Pancreas (tissue), 10 donors: ENCODE data around the gene COL6A1. TPM values are rescaled to one million over a fixed set of nuclear protein-coding genes. Genes with fewer than 3 reads are reported as not detected.
"Not testable (repeated sequence)": the region's sequence is repeated elsewhere in the genome, so short reads cannot be mapped to it uniquely, and the experiment has no call there.

Experiments used
- ATAC-seq, 4 donors: fragments of 200-7000 bp; cut with Tn5 transposase; one replicate each; pipeline versions ENCODE4 v1.8.0 to v1.9.1; 2020; ENCODE audit warnings: mild to moderate bottlenecking in 4 of 4, moderate library complexity in 4 of 4
- DNase-seq, 6 donors: peaks; one replicate each; pipeline ENCODE4 v3.0.0-alpha.2; 2020
- FAIRE-seq: peaks from 2 replicates; lab custom pipeline; 2012; peaks lifted over from hg19 to GRCh38; lab: Jason Lieb, UNC
- H3K27ac ChIP-seq, 4 donors: fragments of 200-600 bp; sonication (generic); 1 replicate in 3 of 4; 2 replicates in 1 of 4; pipeline versions ENCODE4 v1.5.0 to v1.8.0; 2020
- H3K27me3 ChIP-seq, 4 donors: fragments of 200-600 bp; one replicate each; pipeline ENCODE4 v1.8.0; 2021
- H3K36me3 ChIP-seq, 3 donors: fragments of 200-600 bp; sonication (generic) in 1 of 3; one replicate each; pipeline versions ENCODE4 v1.5.0 to v1.8.0; 2020 to 2021
- H3K4me1 ChIP-seq, 3 donors: fragments of 200-600 bp; one replicate each; pipeline ENCODE4 v1.8.0; 2021
- H3K4me3 ChIP-seq, 4 donors: fragments of 200-600 bp; sonication (generic) in 2 of 4; one replicate each; pipeline versions ENCODE4 v1.5.0 to v1.8.0; 2020 to 2021
- H3K9me3 ChIP-seq, 4 donors: fragments of 200-600 bp; one replicate each; pipeline ENCODE4 v1.8.0; 2021
- CTCF ChIP-seq, 4 donors: fragments of 200-600 bp; sonication (generic) in 3 of 4; IDR thresholded peaks; one replicate each; pipeline versions ENCODE4 v1.5.0 to v1.8.0; 2021; ENCODE audit warnings: antibody characterized with exemption in 4 of 4
- WGBS, 2 donors: extraction: QIAGEN DNeasy Blood & Tissue Kit; methylation state at CpG; one replicate each; pipeline ENCODE4 v1.1.7; 2013; 5-methylcytosine and 5-hydroxymethylcytosine counted together
- intact Hi-C, 3 donors: fragments of 100-400 bp; cut with DNase I; formaldehyde crosslinking; loops; one replicate each; pipeline versions ENCODE4 v1.11.1 to v1.14.2; 2022
- polyA plus RNA-seq, 2 donors: library from polyadenylated mRNA; stranded (reverse); fragments of 200-250 nt; gene quantifications; one replicate each; pipeline ENCODE4 v1.2.3, GENCODE V29; 2013
- total RNA-seq, 6 donors: library from RNA; stranded (reverse); fragmentation: NEBNext Ultra II Directional in 4 of 6; extraction: Animal tissue kit (Norgen Biotek cat#: 25700) in 4 of 6; gene quantifications; one replicate each; pipeline versions ENCODE4 v1.2.1 to v1.2.4, GENCODE V29; 2021 to 2023
- donor health status: healthy with polysubstance abuse.
- donor health status: DM: no; HTN: no; CAD: no; lungs with moderate emphysema.
- donor health status: DM: no; HTN: no; CAD: no.
- donor health status: control.
- donor health status: control.
- donor health status: Bipolar disorder and iron deficiency.
- donor health status: DM: yes; HTN: yes; CAD: no.
- donor health status: DM: no; HTN: no; CAD: no.
- donor health status: DM: no; HTN: no; CAD: no.
- donor health status: DM: yes; HTN: yes; CAD: no.

The COL6A1 gene
- total and polyA plus RNA-seq, 8 donors, result 22.9 to 131 (median 61.2) TPM

DNA sequence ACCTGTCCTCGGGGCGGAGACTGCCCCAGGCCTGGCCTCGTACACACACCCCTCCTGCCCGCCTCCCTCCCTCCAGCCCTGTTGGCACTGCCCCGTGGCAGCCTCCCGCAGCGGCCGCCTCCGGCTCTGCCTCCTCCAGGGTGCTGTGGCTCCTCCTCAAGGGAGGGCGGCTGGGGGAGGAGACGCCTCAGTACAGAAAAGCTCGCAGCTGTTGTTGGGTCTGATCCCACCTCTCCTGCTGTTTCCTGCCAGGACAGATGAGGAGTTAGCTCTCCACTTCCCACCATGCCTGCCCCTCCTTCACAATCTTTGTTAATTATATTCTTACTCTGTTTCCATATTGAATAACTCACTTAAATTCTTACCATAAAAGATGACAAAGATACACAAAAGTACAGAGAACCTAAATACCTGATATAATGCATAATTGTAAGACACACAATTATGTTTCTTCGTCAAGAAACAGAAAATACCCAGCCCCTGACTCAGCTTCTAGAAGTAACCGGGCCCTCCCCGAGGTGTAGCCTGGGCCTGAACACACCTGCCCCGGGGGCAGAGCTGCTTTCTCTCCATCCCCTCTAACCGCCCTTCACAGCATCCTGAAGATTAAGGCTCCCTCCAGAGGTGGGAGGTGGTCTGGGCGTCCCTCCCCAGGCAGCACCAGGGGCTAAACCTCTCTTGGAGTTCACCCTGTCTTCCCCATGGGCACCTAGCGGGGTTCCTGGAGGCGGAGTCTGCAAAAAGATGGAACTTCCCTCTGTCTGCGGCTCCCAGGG lies 30.6 kb upstream of the COL6A1 start:
- 27 to 31% methylated on average over 21 of the region's 21 CpGs for WGBS, 2 donors
- H3K27ac ChIP-seq, result no peak overlapping the region
- H3K36me3 ChIP-seq, result no peaks in the 10 kb centered on the region
- FAIRE-seq (no peak), ATAC-seq (peak; percentile 83 to 96 (median 88)), DNase-seq (peak in 5 of 6 donors; percentile 36 to 84 (median 51))
- TF ChIP-seq CTCF (IDR thresholded peaks at IDR 0.05), result no peak
- intact Hi-C loops, result no loop called here
- H3K4me1 ChIP-seq, result no peaks in the 10 kb centered on the region
- H3K27me3 ChIP-seq, result no peaks in the 10 kb centered on the region
- H3K4me3 ChIP-seq, result no peak overlapping the region
- H3K9me3 ChIP-seq, result no peaks in the 10 kb centered on the region

- intact Hi-C loops, result no loop called here
- H3K27ac ChIP-seq, result no peak overlapping the region
- H3K4me3 ChIP-seq, result no peak overlapping the region
- DNase-seq (no peak), ATAC-seq (no peak), FAIRE-seq (no peak)
- H3K9me3 ChIP-seq, result no peaks in the 10 kb centered on the region
- TF ChIP-seq CTCF (IDR thresholded peaks at IDR 0.05), result no peak
- no peaks in the 10 kb centered on the region for H3K36me3 ChIP-seq
- no peaks in the 10 kb centered on the region for H3K27me3 ChIP-seq
- H3K4me1 ChIP-seq, result no peaks in the 10 kb centered on the region
- WGBS, 2 donors, result 50 to 60% methylated on average over 15 of the region's 15 CpGs
These were observed 29.9 kb upstream of the COL6A1 start for GRCh38 chr21:45951676-45952075.

- ATAC-seq, H3K27ac ChIP-seq, DNase-seq, FAIRE-seq, intact Hi-C loops, H3K4me1 ChIP-seq, H3K36me3 ChIP-seq, H3K27me3 ChIP-seq, H3K4me3 ChIP-seq, H3K9me3 ChIP-seq: not testable (repeated sequence)
- WGBS, 2 donors, result 73 to 80% methylated on average over 10 of the region's 10 CpGs
These were observed 29.0 kb upstream of the COL6A1 start for GRCh38 chr21:45952527-45952926.

- Histone ChIP-seq H3K27ac (no peak overlapping the region), H3K4me1 (no peaks in the 10 kb centered on the region), H3K4me3 (no peak overlapping the region), H3K36me3 (no peaks in the 10 kb centered on the region), H3K27me3 (no peaks in the 10 kb centered on the region), H3K9me3 (no peaks in the 10 kb centered on the region)
- TF ChIP-seq CTCF (IDR thresholded peaks at IDR 0.05), result no peak
- FAIRE-seq (no peak), ATAC-seq (no peak), DNase-seq (no peak)
- WGBS, 2 donors, result 52 to 53% methylated on average over 11 of the region's 11 CpGs
- intact Hi-C loops, result no loop called here
These were observed 28.6 kb upstream of the COL6A1 start for GRCh38 chr21:45952974-45953373.

DNA sequence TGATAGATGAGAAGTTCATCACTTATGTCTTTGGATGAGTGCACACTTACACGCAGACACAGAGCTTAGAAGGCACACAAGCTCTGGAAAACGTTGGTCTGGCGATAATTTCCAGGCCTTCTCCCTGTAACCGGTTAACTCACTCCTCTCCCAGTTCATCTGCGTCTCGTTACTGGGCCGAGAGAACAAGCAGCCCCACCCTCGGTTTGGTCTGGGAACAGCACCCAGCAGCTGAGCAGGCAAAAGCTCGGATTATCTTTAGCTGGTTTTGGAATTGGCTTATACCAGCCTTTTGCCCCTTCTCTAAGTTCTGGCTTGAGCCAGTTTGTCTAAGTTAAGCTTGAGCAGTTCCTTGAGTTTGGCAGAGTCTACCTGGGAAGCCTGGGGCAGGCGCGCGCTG lies 27.3 kb upstream of the COL6A1 start:
- FAIRE-seq (no peak), DNase-seq (no peak), ATAC-seq (no peak)
- no peaks in the 10 kb centered on the region for H3K36me3 ChIP-seq
- TF ChIP-seq CTCF (IDR thresholded peaks at IDR 0.05), result no peak
- no peak overlapping the region for H3K4me3 ChIP-seq
- intact Hi-C loops, result no loop called here
- no peak overlapping the region for H3K27ac ChIP-seq
- WGBS, 2 donors, result 48% methylated on average over 12 of the region's 12 CpGs
- H3K27me3 ChIP-seq, result no peaks in the 10 kb centered on the region
- H3K4me1 ChIP-seq, result no peaks in the 10 kb centered on the region
- no peaks in the 10 kb centered on the region for H3K9me3 ChIP-seq
